GM19395 (cell line): ENCODE measurements around the gene LINGO3.
A peak's percentile ranks its signal among the peaks of the same experiment; 100 is the strongest.

Source experiments
- ATAC-seq: cut with Tn5 transposase; IDR thresholded peaks from one replicate; pipeline ENCODE4 v1.9.1; 2021; ENCODE audit warnings: mild to moderate bottlenecking, moderate library complexity; ENCODE audit not compliant: unreplicated experiment

The LINGO3 gene

DNA sequence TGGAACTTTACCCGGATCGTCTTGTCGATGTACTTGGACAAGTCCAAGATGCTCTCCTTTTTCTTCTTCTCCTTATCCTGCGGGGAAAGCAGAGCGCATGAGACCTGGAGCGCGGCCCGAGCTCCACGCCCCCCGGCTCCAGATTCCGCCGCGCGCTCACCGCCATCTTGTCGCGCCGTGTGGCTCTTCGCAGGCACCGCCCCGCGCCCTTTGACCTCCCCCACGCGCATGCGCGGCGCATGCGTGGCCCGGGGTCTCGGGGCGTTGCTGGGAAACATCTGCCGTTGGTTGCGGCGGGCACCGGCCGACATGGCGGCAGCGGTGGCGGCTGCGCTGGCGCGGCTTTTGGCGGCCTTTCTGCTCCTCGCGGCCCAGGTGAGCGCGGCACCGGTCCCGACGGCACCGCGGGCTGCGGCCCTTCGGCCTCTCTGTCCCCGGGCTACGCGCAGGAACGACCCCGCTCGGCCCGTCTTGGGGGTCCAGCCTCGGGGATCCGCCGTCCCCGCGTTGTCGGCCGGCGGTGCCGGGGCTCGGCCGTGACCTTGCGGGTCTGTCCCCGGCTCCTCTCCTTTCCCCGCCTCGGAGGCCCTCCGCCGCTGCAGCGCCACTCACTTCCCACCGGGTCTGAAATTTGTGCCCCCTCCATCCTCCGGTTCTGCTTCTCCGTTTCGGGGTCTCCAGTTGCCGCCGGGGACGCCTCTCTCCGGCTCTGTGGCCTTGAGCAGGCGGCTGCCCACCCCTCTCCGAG is 20.6 kb upstream of the LINGO3 start, which contains the start of the genes LSM7 and SPPL2B:
LSM7 (minus strand) TSS at position 186 of the 748 bp plus-strand sequence; CDS start at position 166, 20 bp downstream.
SPPL2B (plus strand) TSS at position 284 of the 748 bp plus-strand sequence; CDS start at position 310, 26 bp downstream.
- ATAC-seq = peak; percentile 53

DNA sequence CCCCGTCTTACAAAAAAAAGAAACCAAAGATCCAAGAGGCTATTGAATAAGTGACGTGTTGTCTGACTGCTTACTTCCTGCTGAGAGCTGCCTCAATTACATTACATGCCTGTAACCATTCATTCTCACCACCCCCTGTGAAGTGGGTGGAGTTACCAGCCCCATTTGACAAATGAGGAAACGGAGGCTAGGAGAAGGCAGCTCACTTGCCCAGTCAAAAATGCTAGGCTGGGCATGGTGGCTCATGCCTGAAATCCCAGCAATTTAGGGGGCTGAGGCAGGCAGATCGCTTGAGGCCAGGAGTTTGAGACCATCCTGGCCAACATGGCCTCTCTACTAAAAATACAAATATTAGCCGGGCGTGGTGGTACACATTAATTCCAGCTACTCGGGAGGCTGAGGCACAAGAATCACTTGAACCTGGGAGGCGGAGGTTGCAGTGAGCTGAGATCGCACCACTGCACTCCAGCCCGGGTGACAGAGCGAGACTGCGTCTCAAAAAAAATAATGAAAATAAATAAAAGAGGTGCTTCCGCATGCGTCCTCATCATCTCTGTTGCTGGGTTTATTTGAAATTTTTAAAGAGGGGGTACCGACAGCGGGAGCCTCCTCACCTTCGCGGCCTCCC is 19.9 kb upstream of the LINGO3 start:
- ATAC-seq = peak; percentile 35

DNA sequence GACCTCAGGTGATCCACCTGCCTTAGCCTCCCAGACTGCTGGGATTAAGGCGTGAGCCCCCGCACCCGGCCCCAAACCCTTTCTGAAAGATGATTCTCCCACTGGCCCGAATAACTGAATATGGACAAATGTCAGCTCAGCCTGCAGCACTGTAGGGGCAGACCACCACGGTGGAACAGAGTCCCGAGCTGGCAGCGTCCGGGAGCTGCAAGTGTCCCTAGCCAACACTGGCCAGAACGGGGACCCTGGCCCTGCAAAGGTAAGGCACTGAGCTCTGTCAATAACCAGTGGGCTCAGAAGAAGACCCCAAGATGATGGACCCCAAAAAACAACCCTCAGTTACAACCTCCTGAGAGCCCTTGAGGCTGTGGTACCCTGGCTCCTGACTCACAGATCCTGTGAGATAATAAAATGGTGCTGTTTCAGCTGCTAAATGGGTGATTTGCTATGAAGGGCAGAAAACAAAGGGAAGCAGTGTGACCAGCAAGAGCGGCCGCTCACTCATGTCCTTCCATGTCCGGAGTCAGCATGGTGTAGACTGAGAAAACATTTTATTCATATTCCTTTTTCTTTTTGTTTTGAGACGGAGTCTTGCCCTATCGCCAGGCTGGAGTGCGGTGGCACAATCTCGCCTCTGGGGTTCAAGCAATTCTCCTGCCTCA is 18.9 kb upstream of the LINGO3 start:
- ATAC-seq = no peak

- ATAC-seq = no peak
Measured at GRCh38 chr19:2325281-2326046, 17.5 kb upstream of the LINGO3 start.

DNA sequence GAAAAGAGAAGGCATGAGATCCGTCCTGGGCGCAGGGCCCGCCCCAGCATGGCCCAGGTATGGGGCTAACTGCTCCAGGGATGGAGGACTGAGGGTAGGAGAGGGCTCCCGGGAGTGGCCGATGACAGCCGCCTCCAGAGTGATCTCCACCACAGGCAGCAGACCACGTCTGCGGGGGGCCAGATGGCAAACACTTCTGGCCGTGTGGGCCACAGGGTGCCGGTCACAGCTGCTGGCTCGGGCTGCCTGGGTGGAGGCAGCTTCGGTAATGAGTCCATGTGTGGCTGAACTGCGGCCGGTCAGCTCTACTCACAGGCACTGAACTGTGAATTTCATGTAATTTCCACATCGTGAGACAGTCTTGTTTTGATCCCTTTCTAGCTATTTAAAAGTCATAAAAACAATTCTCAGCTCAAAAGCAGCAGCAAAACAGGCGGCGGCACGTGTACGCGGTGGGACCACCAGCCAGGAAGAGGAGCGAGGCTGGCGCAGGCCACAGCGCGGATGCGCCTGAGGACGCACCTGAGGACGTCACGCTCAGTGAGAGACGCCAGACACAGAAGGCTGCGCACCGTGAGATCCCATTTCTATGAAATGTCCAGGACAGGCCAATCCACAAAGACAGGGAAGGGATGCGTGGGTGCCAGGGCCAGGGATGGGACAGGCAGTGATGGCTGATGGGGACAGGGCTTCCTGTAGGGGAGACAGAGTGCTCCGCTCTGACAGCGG is 16.4 kb upstream of the LINGO3 start:
- ATAC-seq = no peak

DNA sequence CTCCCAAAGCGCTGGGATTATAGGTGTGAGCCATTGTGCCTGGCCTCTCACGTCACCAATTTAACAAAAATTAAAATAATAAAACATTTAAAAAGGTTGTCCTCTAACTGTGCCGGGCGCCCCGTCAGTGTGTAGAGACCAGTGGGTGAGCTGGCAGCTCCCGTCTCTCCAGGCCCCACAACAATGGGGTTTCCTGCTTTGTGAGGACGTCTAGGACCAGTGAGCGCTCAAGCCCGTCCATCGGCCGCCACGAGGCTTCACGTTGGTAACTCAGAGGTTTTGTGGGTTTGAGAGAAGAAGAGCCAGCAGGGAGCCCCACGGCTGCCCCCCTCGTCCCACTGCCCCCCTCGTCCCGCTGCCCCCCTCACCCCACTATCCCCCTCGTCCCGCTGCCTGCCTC is 15.8 kb upstream of the LINGO3 start:
- ATAC-seq = no peak

DNA sequence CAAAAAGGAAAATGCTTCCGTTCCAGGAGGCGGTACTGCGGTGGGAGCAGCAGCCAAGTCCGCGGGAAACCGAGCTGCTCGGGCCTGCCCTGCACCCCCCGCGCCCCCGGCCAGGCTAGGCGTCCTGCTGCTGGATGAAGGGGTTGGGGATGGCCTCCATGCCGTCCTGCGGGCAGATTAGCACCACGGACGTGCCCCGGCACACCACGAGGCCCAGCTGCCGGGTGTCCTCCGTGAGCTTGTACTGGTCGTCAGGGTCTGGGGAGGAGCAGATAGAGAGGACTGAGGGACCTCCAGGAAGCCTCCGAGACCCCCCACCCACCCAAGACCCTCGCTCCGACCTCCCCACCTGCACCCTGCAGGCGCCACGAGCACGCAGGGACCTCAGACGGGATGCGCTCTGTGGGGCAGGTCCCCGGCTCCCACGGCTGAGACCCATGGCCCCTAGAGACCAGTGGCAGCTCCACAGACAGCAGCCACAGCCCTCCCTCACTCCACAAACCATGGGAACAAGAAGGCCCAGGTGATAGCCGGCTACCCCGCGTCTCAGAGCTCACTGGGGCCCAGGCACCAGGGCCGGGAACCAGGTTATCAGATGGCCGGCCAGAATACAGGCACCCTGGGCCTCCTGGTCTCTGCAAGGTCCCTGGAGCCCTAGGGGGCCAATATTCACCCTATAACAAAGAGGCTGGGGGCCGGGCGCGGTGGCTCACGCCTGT is 13.8 kb upstream of the LINGO3 start:
- no peak for ATAC-seq

GRCh38 chr19:2320939-2321338 is 13.0 kb upstream of the LINGO3 start:
- ATAC-seq = no peak

GRCh38 chr19:2320049-2320448 is 12.1 kb upstream of the LINGO3 start:
- ATAC-seq = no peak

DNA sequence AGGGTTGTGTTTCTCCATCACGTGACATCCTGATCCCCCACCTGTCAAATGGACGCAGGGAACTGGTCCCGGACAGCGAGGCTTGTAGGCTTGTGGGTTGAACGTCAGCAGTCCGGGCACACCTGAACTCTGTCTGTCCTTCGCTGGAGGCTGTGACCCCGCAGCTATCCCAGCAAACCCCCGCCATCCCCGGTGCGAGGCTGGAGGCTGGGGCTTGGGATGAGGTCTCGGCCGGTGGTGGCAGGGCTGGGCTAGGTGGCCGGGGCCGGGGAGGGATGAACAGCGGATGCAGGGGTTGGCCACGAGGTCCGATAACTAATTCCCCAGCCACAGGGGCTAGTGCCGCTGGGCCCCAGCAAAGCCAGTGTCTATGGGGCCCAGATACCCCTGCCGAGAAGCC is 11.6 kb upstream of the LINGO3 start:
- no peak for ATAC-seq

DNA sequence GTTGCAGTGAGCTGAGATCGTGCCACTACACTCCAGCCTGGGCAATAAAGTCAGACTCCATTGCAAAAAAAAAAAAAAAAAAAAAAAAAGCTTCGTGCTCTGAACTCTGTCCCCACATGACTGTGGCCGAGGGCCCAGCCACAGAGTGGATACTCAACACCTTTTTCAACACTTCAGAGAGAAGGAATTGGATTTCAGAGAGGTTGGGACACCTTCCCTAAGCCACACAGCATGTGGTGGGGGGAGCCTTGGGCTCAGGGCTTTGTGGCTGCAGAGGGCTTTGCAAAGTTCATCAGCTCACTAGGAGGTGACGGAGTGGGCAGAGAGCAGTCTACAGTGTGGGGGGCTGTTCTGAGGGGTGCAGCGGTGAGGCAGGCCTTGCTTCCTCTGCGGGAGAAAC is 11.0 kb upstream of the LINGO3 start:
- no peak for ATAC-seq

DNA sequence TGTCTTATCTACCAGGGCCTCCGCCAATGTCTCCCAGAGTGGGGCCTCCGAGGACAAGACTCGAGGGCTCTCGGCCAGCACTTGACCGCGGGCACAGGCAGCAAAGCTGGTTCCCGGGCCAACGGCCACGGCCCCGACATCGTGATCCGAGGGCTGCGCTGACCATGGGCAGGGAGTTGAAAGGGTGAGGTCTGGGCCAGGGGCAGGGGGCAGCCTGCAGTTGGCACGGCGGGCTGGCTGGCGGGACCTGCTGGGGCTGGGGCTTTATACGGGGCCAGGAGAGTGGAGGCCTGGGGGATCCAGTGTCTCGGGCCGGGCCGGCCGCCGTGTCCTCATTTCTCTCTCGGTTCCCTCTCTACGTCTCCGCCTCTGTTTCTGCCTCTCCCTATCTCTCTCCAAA is 9.8 kb upstream of the LINGO3 start:
- no peak for ATAC-seq

- ATAC-seq = no peak
Measured at GRCh38 chr19:2317300-2317699, 9.3 kb upstream of the LINGO3 start.

GRCh38 chr19:2315818-2316353 is 7.9 kb upstream of the LINGO3 start:
- no peak for ATAC-seq

DNA sequence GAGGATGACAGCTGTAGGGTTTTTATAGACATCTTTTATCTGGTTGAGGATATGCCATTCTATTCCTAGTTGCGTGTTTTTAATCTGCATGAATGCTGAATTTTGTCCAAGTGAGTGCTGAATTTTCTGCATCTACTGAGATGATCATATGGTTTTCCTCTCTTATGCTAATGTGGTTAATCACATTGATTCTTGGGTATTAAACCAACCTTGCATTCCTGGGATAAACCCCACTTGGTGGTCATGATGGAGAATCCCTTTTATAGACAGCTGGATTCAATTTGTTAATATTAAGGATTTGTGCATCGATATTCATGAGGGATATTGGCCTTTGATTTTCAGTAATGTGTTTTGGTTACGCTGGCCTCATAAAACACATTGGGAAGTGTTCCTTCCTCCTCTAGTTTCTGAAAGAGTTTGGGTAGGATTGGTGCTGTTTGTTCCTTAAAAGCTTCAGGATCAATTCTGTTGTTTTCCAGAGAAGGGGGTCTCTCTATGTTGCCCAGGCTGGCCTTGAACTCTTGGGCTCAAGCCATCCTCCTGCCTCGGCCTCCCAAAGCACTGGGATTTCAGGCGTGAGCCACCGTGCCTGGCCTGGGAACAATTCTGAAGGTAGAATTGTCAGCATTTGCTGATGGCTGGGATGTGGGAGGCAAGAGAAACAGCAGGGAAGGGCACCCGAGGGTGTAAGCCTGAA is 7.3 kb upstream of the LINGO3 start:
- no peak for ATAC-seq

DNA sequence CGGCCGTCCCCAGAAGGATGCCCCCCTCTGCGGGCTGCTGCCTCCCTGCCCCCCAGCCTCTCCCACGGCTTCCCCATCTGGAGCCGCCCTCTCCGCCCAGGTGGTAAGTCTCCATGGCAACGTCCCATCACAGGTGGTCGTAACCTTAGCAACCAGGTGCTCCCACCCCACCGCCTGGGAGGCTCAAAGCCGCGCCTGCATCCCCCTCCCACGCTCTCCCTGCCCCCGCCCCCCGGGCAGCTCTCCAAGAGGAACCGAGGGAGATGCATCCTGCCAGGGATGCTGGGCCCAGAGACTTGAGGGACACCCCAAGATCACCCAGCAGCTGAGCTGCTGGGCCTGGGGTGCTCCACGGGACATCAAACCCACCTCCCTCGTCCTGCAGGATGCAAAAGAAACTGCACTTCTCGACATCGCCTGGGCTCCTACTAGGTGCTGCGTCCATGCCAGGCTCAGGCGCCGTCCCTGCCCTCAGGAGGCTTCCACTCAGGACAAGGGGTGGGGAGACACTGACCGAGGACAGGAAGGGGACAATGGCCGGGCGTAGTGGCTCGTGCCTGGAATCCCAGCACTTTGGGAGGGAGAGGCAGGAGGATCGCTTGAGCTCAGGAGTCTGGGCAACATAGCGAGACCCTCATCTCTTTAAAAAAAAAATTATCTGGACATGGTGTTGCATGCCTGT is 5.0 kb upstream of the LINGO3 start:
- no peak for ATAC-seq

DNA sequence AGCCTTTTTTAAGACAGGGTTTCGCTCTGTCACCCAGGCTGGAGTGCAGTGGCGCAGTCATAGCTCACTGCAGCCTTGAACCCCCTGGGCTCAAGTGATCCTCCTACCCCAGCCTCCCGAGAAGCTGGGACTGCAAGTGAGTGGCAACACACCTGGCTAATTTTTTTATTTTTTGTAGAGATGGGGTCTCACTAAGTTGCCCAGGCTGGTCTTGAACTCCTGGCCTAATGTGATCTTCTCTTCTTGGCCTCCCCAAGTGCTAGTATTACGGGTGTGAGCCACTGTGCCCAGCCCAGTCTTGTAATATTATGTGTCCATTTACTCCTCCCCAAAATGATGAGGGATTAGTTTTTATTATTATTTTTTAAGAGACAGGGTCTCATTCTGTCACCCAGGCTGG is 3.1 kb upstream of the LINGO3 start:
- ATAC-seq = no peak

- ATAC-seq = no peak
Measured at GRCh38 chr19:2309734-2310362, 1.9 kb upstream of the LINGO3 start.
